AG09309 (cell line): ENCODE measurements around the gene CDH26.

Experiments used
- DNase-seq: peaks from one replicate; pipeline ENCODE4 v3.0.0-alpha.2; 2010; ENCODE audit warnings: low read depth
- H3K4me3 ChIP-seq: 2 replicates; pipeline ENCODE4 v1.5.1; 2011; ENCODE audit warnings: mild to moderate bottlenecking, low read depth, low read length, moderate library complexity; ENCODE audit not compliant: control insufficient read depth
- TF ChIP-seq, protein P1 (sequence below): IDR thresholded peaks from 2 replicates; pipeline ENCODE4 v1.5.1; 2011; ENCODE audit warnings: mild to moderate bottlenecking, low read depth, low read length, inconsistent platforms; ENCODE audit not compliant: insufficient read depth, control insufficient read depth; ENCODE audit errors: missing control alignments

Gene CDH26

DNA sequence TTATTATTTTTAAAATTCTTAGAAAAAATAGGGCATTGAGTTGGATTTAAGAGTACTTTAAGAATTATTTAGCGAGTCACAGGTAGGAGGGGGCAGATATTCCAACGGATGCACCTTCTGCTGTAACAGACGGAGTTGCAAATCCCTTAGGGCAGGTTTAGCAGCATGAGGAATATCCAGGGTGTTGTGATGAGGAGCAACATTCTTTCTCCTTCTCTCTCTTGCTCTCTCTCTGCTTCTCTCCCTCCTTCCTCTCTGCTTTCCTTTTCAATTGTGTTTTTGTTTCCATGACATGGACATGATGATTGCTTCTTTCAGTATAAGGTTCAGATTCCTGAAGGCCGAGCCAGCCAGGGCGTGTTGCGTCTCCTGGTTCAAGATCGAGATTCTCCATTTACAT is 28.9 kb downstream of the CDH26 start:
- H3K4me3 ChIP-seq, result no peak overlapping the region
- no peak for DNase-seq
- TF ChIP-seq, protein P1, sequence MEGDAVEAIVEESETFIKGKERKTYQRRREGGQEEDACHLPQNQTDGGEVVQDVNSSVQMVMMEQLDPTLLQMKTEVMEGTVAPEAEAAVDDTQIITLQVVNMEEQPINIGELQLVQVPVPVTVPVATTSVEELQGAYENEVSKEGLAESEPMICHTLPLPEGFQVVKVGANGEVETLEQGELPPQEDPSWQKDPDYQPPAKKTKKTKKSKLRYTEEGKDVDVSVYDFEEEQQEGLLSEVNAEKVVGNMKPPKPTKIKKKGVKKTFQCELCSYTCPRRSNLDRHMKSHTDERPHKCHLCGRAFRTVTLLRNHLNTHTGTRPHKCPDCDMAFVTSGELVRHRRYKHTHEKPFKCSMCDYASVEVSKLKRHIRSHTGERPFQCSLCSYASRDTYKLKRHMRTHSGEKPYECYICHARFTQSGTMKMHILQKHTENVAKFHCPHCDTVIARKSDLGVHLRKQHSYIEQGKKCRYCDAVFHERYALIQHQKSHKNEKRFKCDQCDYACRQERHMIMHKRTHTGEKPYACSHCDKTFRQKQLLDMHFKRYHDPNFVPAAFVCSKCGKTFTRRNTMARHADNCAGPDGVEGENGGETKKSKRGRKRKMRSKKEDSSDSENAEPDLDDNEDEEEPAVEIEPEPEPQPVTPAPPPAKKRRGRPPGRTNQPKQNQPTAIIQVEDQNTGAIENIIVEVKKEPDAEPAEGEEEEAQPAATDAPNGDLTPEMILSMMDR, result no peak

DNA sequence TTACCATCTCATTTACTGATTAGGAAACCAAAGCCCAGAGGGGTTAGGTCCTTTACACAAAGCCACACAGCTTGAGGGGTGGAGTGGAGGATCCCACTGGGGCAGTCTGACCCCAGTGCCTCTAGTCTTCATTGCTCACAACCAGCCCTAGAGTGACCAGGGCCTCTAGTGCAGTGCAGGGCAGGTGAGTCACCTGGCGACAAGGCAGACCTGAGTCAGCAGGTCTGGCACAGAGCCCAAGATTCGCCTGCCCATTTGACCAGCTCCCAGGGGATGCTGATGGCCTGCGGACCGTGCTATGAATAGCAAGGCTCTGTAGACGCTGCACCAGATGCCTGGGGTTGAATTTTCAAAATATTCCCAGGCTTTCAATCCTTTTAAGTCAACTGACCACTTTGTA is 29.9 kb downstream of the CDH26 start:
- no peak for DNase-seq
- TF ChIP-seq, protein P1, result no peak
- no peak overlapping the region for H3K4me3 ChIP-seq

DNA sequence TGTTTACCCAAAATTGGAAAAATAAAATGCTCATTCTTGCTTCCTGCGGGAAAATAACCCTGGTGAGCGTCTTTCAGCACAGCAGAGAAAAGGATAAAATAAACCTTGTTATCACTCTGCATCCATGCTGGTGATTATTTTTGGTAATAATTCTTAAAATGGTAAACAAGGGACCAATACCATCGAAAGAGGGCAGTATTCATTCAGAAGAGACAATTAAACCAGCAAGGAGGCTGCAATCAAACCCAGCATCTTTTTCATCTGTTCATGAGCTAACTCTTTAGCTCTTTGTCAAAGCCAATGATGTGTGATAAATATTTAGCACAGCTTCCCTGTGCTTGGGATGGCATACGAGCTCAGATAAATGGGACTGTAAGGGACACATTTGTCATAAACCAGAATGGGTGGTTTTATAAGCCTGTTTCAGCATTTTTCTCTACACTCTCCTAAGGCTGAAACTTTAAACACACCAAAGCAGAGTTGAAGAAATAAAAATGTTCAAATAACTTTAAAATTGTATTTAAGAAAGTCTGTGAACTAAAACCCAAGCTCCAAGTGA is 34.4 kb downstream of the CDH26 start:
- TF ChIP-seq, protein P1, result peak; percentile 40
- no peak overlapping the region for H3K4me3 ChIP-seq
- no peak for DNase-seq

DNA sequence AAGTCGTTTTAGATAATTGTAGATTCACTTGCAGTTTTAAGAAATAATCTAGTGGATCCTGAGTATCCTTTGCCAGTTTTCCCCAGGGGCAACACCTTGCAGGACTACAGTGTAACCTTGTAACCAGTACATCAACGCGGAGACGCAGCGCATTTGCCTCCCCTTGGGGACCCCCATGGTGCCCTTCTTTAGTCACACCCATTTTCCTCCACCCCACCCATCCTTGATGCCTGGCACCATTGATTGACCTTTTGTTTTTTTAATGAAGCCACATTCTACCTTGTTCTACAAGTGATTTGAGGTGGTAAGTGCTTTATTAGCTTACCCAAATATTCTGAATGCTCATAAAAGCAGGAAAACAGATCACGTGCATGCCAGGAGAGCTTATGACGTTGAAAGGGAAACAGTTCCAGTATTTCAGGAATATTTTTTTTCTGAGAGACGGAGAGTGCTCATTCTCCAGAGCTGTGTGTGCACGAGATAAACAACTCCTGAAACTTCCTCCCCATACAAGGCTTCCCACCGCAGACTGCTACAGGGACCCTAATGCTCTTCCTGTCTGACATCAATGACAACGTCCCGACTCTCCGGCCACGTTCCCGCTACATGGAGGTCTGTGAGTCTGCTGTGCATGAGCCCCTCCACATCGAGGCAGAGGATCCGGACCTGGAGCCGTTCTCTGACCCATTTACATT is 35.7 kb downstream of the CDH26 start:
- H3K4me3 ChIP-seq, result no peak overlapping the region
- TF ChIP-seq, protein P1, result no peak
- no peak for DNase-seq

DNA sequence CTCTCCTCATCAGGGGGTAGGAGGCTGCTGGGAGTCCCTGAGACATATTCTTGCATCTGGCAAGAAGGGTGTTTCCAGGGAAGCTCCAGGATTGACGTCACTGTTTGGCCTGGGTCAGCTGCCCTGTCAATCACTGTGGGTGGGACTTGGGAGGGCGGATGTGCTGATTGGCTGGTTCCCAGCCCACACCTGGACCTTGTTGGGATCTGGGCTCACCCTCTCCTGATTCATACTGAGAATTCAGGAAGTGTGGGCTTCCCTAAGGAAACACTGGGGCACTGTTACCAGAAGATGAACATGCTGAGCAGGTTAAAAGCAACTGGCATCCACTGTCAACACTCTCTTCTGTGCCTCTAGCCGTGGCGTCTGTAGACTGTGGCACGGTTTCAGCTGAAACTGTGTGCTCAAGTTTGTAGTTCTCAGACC is 36.5 kb downstream of the CDH26 start:
- H3K4me3 ChIP-seq, result no peak overlapping the region
- TF ChIP-seq, protein P1, result no peak
- DNase-seq, result no peak

DNA sequence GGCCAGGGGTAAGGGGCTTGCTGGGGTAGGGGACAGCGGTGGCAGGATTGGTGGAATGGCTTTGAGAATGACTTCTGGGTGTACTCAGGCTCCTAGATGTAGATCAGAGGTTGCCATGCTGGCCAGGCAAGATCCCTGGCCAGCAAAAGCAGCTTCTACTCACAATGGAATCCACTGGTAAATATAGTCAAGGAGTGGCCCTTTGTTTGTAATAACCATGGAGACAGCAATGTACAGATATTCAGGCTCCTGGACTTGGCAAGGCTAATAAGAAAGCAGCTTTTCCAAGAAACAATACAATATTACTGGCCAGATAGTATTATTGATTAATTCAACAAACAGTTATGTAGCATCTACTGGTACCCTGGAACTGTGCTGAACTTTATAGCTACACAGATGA is 37.9 kb downstream of the CDH26 start:
- DNase-seq, result no peak
- TF ChIP-seq, protein P1, result no peak
- no peak overlapping the region for H3K4me3 ChIP-seq
